Nephron (organoid): ENCODE data around the gene POLE.

Source experiments
- H3K27ac Mint-ChIP-seq, 3 experiments: 2 replicates each; pipeline ENCODE4 v1.8.0; 2020; ENCODE audit warnings: mixed read lengths in 3 of 3, mild to moderate bottlenecking in 2 of 3, moderate library complexity in 1 of 3
- H3K27me3 Mint-ChIP-seq: 2 replicates; pipeline ENCODE4 v1.8.0; 2021; ENCODE audit warnings: low read depth, mild to moderate bottlenecking, moderate library complexity, mixed read lengths
- H3K36me3 Mint-ChIP-seq: 2 replicates; pipeline ENCODE4 v1.8.0; 2020; ENCODE audit warnings: low read depth, mixed read lengths
- H3K4me1 Mint-ChIP-seq: 2 replicates; pipeline ENCODE4 v1.8.0; 2020; ENCODE audit warnings: mixed read lengths
- H3K4me3 Mint-ChIP-seq, 3 experiments: 2 replicates each; pipeline ENCODE4 v1.8.0; 2020; ENCODE audit warnings: mild to moderate bottlenecking in 3 of 3, mixed read lengths in 3 of 3, moderate library complexity in 2 of 3
- H3K9me3 Mint-ChIP-seq: 2 replicates; pipeline ENCODE4 v1.8.0; 2020; ENCODE audit warnings: mixed read lengths
- CTCF ChIP-seq, 3 experiments: fragments of 200-600 bp; sonication (generic); IDR thresholded peaks; one replicate each; pipeline ENCODE4 v1.5.0; 2021; ENCODE audit warnings: antibody characterized with exemption in 3 of 3; ENCODE audit not compliant: unreplicated experiment in 3 of 3

POLE gene

GRCh38 chr12:132734206-132734605, 47.1 kb upstream of the POLE start:
- TF ChIP-seq CTCF (IDR thresholded peaks at IDR 0.05; ENCODE audit: unreplicated experiment in 3 of 3): no peak
- no peaks in the 10 kb centered on the region for H3K4me1 Mint-ChIP-seq
- H3K4me3 Mint-ChIP-seq: no peak overlapping the region
- no peaks in the 10 kb centered on the region for H3K9me3 Mint-ChIP-seq
- peaks cover 83% of the 10 kb centered on the region for H3K36me3 Mint-ChIP-seq
- H3K27ac Mint-ChIP-seq: peak overlapping the region in 1 of 3 experiments; percentile 70
- no peaks in the 10 kb centered on the region for H3K27me3 Mint-ChIP-seq

GRCh38 chr12:132731574-132731973, 44.4 kb upstream of the POLE start:
- Mint-ChIP-seq H3K9me3 (no peaks in the 10 kb centered on the region), H3K27me3 (no peaks in the 10 kb centered on the region), H3K4me3 (no peak overlapping the region), H3K4me1 (no peaks in the 10 kb centered on the region), H3K27ac (no peak overlapping the region), H3K36me3 (peaks cover 86% of the 10 kb centered on the region)
- no peak for TF ChIP-seq CTCF (IDR thresholded peaks at IDR 0.05; ENCODE audit: unreplicated experiment in 3 of 3)

GRCh38 chr12:132730353-132730752, 43.2 kb upstream of the POLE start:
- no peaks in the 10 kb centered on the region for H3K27me3 Mint-ChIP-seq
- no peak overlapping the region for H3K27ac Mint-ChIP-seq
- H3K36me3 Mint-ChIP-seq: peaks cover 89% of the 10 kb centered on the region
- TF ChIP-seq CTCF (IDR thresholded peaks at IDR 0.05; ENCODE audit: unreplicated experiment in 3 of 3): no peak
- no peaks in the 10 kb centered on the region for H3K4me1 Mint-ChIP-seq
- H3K9me3 Mint-ChIP-seq: no peaks in the 10 kb centered on the region
- H3K4me3 Mint-ChIP-seq: no peak overlapping the region

- Mint-ChIP-seq H3K4me3 (no peak overlapping the region), H3K4me1 (no peaks in the 10 kb centered on the region), H3K27ac (no peak overlapping the region), H3K27me3 (no peaks in the 10 kb centered on the region), H3K36me3 (peaks cover 89% of the 10 kb centered on the region), H3K9me3 (no peaks in the 10 kb centered on the region)
- TF ChIP-seq CTCF (IDR thresholded peaks at IDR 0.05; ENCODE audit: unreplicated experiment in 3 of 3): no peak
These were observed 42.6 kb upstream of the POLE start for GRCh38 chr12:132729541-132730320.

- no peaks in the 10 kb centered on the region for H3K27me3 Mint-ChIP-seq
- H3K4me1 Mint-ChIP-seq: no peaks in the 10 kb centered on the region
- no peak for TF ChIP-seq CTCF (IDR thresholded peaks at IDR 0.05; ENCODE audit: unreplicated experiment in 3 of 3)
- H3K9me3 Mint-ChIP-seq: no peaks in the 10 kb centered on the region
- no peak overlapping the region for H3K4me3 Mint-ChIP-seq
- H3K27ac Mint-ChIP-seq: no peak overlapping the region
- H3K36me3 Mint-ChIP-seq: peaks cover 85% of the 10 kb centered on the region
These were observed 41.4 kb upstream of the POLE start for GRCh38 chr12:132728502-132728901.
